SK-N-MC (cell line): ENCODE results near the gene DUSP22.

Experiments used
- EZH2 ChIP-seq: fragments of 200-600 bp; sonication (generic); IDR thresholded peaks from one replicate; pipeline ENCODE4 v1.6.1; 2017; ENCODE audit warnings: antibody characterized with exemption
- POLR2AphosphoS5 ChIP-seq: IDR thresholded peaks from 2 replicates; pipeline ENCODE4 v1.6.1; 2012; ENCODE audit warnings: mild to moderate bottlenecking, low read depth, low read length, borderline replicate concordance

DNA sequence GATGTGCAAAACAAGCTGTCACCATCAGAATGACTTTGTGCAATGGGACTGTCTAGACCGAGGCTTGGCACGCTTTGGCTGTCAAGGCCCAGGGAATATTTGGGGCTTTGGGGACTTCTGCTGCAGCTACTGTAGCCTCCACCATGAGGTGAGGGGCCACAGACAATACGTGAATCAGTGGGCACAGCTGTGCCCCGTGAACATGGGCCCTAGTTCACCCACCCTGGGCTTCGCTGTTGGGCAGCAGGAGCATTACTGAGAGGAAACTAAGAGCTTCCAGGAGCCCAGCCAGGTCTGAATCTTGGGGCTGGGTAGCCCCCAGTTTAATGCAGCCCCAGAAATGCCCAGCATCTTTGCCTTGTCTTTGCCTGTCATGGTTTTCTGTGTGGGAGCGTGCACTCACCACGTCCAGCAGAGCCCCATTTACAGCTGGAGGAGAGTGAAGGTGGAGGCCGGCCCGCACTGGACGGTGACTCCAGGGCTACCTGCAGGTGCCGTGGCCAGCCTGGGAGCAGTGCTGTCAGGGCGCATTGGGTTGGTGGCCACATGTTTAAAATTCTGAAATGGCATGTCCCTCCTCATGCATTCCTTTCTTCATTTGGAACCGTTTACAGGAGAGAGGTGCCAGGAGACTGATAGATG, 34.7 kb downstream of the DUSP22 start:
- no peak for TF ChIP-seq POLR2AphosphoS5
- no peak for TF ChIP-seq EZH2
